Keratinocyte (primary cell): ENCODE measurements around the gene TIE1. TPM values are rescaled to one million over a fixed set of nuclear protein-coding genes. Genes with fewer than 3 reads are reported as not detected.

Source experiments
- DNase-seq: peaks from one replicate; pipeline ENCODE4 v3.0.0-alpha.2; 2011; ENCODE audit warnings: low read depth, missing footprints, low spot score
- FAIRE-seq: peaks from 2 replicates; lab custom pipeline; 2011; peaks lifted over from hg19 to GRCh38; lab: Jason Lieb, UNC
- H2AFZ ChIP-seq: 2 replicates; pipeline ENCODE4 v1.6.0; 2012; ENCODE audit warnings: low read length, control low read depth, inconsistent platforms; ENCODE audit not compliant: control insufficient read depth
- H3K27ac ChIP-seq: 2 replicates; pipeline ENCODE4 v1.5.1; 2011; ENCODE audit warnings: low read length; ENCODE audit not compliant: control insufficient read depth, insufficient read depth
- H3K27me3 ChIP-seq: 3 replicates; pipeline ENCODE4 v1.6.0; 2011; ENCODE audit warnings: low read length; ENCODE audit not compliant: control insufficient read depth, insufficient read depth; ENCODE audit errors: extremely low read depth
- H3K36me3 ChIP-seq, 2 experiments: 2 replicates in 1 of 2; 3 replicates in 1 of 2; pipeline ENCODE4 v1.5.1; 2011; ENCODE audit warnings: low read length in 2 of 2, mild to moderate bottlenecking in 1 of 2; ENCODE audit not compliant: control insufficient read depth in 2 of 2, insufficient read depth in 2 of 2; ENCODE audit errors: extremely low read depth in 1 of 2
- H3K4me1 ChIP-seq: 3 replicates; pipeline ENCODE4 v1.5.1; 2011; ENCODE audit warnings: low read length; ENCODE audit not compliant: control insufficient read depth, insufficient read depth; ENCODE audit errors: extremely low read depth
- H3K4me2 ChIP-seq: 3 replicates; pipeline ENCODE4 v1.6.0; 2011; ENCODE audit warnings: low read depth, low read length; ENCODE audit not compliant: control insufficient read depth, insufficient read depth; ENCODE audit errors: extremely low read depth
- H3K4me3 ChIP-seq, 3 experiments: fragments of 200-600 bp in 1 of 3; sonication (generic) in 1 of 3; 2 replicates in 2 of 3; 3 replicates in 1 of 3; pipeline ENCODE4 v1.5.1; 2011 to 2016; ENCODE audit warnings: low read length in 3 of 3, mild to moderate bottlenecking in 3 of 3, control low read depth in 2 of 3, inconsistent platforms in 1 of 3, low read depth in 1 of 3, mixed read lengths in 1 of 3, mixed run types in 1 of 3, moderate library complexity in 1 of 3; ENCODE audit not compliant: control insufficient read depth in 2 of 3, insufficient read depth in 2 of 3; ENCODE audit errors: extremely low read depth in 1 of 3
- H3K79me2 ChIP-seq: 2 replicates; pipeline ENCODE4 v1.6.0; 2012; ENCODE audit warnings: low read length; ENCODE audit not compliant: control insufficient read depth, insufficient read depth
- H3K9ac ChIP-seq: 3 replicates; pipeline ENCODE4 v1.6.0; 2011; ENCODE audit warnings: low read length; ENCODE audit not compliant: control insufficient read depth, insufficient read depth; ENCODE audit errors: extremely low read depth
- H3K9me1 ChIP-seq: 3 replicates; pipeline ENCODE4 v1.6.0; 2011; ENCODE audit warnings: low read length; ENCODE audit not compliant: control insufficient read depth, insufficient read depth; ENCODE audit errors: extremely low read depth
- H3K9me3 ChIP-seq: 2 replicates; pipeline ENCODE4 v1.5.1; 2012; ENCODE audit warnings: low read depth, low read length; ENCODE audit not compliant: control insufficient read depth
- H4K20me1 ChIP-seq: 3 replicates; pipeline ENCODE4 v1.6.0; 2011; ENCODE audit warnings: low read length; ENCODE audit not compliant: control insufficient read depth, insufficient read depth; ENCODE audit errors: extremely low read depth
- CTCF ChIP-seq, 3 experiments: IDR thresholded peaks in 1 of 3; conservative IDR thresholded peaks in 1 of 3; optimal IDR thresholded peaks in 1 of 3; 2 replicates in 2 of 3; 3 replicates in 1 of 3; pipeline versions ENCODE3 to v1.5.1; 2011; ENCODE audit warnings: low read length in 3 of 3, mild to moderate bottlenecking in 3 of 3, moderate library complexity in 2 of 3, control low read depth in 1 of 3, inconsistent platforms in 1 of 3; ENCODE audit not compliant: insufficient read depth in 2 of 3; ENCODE audit errors: extremely low read depth in 1 of 3
- EZH2 ChIP-seq: IDR thresholded peaks from one replicate; pipeline ENCODE4 v1.6.1; 2012; ENCODE audit warnings: inconsistent platforms, mild to moderate bottlenecking, low read length, moderate library complexity
- dilution Hi-C: fragments of 300-500 bp; cut with MboI; formaldehyde crosslinking; loops from one replicate; pipeline ENCODE4 v1.7.0; 2020; ENCODE audit warnings: low sequenced_read_pairs; ENCODE audit not compliant: extremely low pct_ligation_motif_present
- polyA plus RNA-seq, 5 experiments: library from polyadenylated mRNA; depleted of rRNA in 3 of 5; stranded (reverse) in 3 of 5; stranded (forward) in 1 of 5; unstranded in 1 of 5; fragments of >200 nt; gene quantifications; 1 replicate in 1 of 5; 2 replicates in 3 of 5; 3 replicates in 1 of 5; pipeline versions ENCODE4 v1.2.1 to v1.2.3, GENCODE V29; 2011 to 2012; ENCODE audit warnings: missing spikeins in 2 of 5, low read depth in 1 of 5, low replicate concordance in 1 of 5

Gene TIE1
- polyA plus RNA-seq, 1 donor (not counting 4 experiments of a cell fraction or from before 2014, with no cell fraction given), result not detected

DNA sequence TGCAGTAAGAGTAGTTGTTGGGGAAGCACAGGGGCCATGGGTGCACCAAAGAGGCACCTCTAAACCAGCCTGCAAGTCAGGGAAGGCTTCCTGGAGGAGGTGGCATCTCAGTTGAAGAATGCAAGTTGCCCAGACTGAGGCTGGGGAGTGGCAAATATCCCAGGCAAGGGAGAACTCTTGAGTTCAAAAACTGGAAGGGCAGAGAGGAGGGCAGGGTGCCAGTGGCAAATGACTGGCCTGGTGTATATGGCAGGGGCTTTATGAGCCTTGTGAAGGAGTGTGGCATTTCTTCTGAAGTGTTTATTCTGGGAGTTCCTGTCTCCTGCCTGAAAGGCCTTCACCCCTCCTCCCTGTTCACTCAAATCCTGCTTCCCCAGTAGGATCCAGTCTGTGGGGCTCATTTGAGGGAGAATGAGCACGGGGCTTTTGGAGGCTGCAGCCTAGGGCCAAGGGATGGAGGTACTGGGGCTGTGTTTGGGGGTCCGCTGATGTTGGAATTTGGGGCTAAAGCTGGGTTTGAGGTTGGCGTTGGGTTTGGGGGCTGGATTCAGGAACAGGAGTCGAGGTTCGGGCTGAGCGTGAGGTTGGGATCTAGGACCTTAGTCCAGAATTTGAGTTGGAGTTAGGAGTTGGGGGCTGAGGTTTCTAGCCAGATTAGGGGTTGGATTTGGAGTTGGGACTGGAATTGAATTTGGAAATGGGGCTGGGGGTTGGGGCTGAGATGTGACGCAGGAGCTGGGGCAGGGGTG is 31.0 kb upstream of the TIE1 start, which contains the start of gene TMEM125:
TMEM125 (plus strand) TSS at position 357 of the 749 bp plus-strand sequence. CDS start 2,740 bp downstream, outside the sequence.
- Histone ChIP-seq H3K4me2 (peak within 1 kb of the TSS; percentile 77), H3K9me3 (no peaks in the 10 kb centered on the region), H3K4me1 (peaks cover 21% of the 10 kb centered on the region), H3K27me3 (no peaks in the 10 kb centered on the region), H3K9me1 (no peaks in the 10 kb centered on the region), H3K36me3 (no peaks in the 10 kb centered on the region), H3K27ac (no peak within 1 kb of the TSS), H3K9ac (peak within 1 kb of the TSS; percentile 25), H3K4me3 (peak within 1 kb of the TSS in 2 of 3 experiments; percentile 4 to 52), H4K20me1 (no peaks in the 10 kb centered on the region), H3K79me2 (no peaks in the 10 kb centered on the region), H2AFZ (peak within 1 kb of the TSS; percentile 59)
- dilution Hi-C loops, result no loop called here
- no peak for DNase-seq
- no peak for TF ChIP-seq CTCF (optimal IDR thresholded peaks at IDR 0.05 in 1 of 3, IDR thresholded peaks at IDR 0.05 in 1 of 3, conservative IDR thresholded peaks at IDR 0.05 in 1 of 3; ENCODE audit: extremely low read depth in 1 of 3, insufficient read depth in 2 of 3, low read length in 3 of 3)
- TF ChIP-seq EZH2, result no peak
- FAIRE-seq, result no peak

- Histone ChIP-seq H3K36me3 (no peaks in the 10 kb centered on the region), H3K4me2 (peak overlapping the region; percentile 77), H2AFZ (peak overlapping the region; percentile 59), H4K20me1 (no peaks in the 10 kb centered on the region), H3K4me3 (peak overlapping the region in 2 of 3 experiments; percentile 4 to 52), H3K9me3 (no peaks in the 10 kb centered on the region), H3K27ac (no peak overlapping the region), H3K4me1 (peaks cover 23% of the 10 kb centered on the region), H3K79me2 (no peaks in the 10 kb centered on the region), H3K9me1 (no peaks in the 10 kb centered on the region), H3K27me3 (no peaks in the 10 kb centered on the region), H3K9ac (peak overlapping the region; percentile 25)
- DNase-seq, result peak; percentile 66
- dilution Hi-C loops, result no loop called here
- TF ChIP-seq EZH2 (no peak), CTCF (optimal IDR thresholded peaks at IDR 0.05 in 1 of 3, IDR thresholded peaks at IDR 0.05 in 1 of 3, conservative IDR thresholded peaks at IDR 0.05 in 1 of 3; ENCODE audit: extremely low read depth in 1 of 3, insufficient read depth in 2 of 3, low read length in 3 of 3) (no peak)
- peak; percentile 96 for FAIRE-seq
These were observed 30.2 kb upstream of the TIE1 start for GRCh38 chr1:43270421-43271095.
